LNCaP clone FGC (cell line): ENCODE results near the gene PRSS2.
A peak's percentile ranks its signal among the peaks of the same experiment; 100 is the strongest.
"Not testable (repeated sequence)": the region's sequence is repeated elsewhere in the genome, so short reads cannot be mapped to it uniquely, and the experiment has no call there.

ENCODE experiments used
- DNase-seq: peaks from one replicate; pipeline ENCODE4 v3.0.0-alpha.2; 2011; ENCODE audit warnings: low read depth
- H3K4me3 ChIP-seq: 2 replicates; pipeline ENCODE4 v1.5.1; 2011; ENCODE audit warnings: mild to moderate bottlenecking, low read depth, low read length, control low read depth
- TF ChIP-seq, protein P1 (sequence below): IDR thresholded peaks from 2 replicates; pipeline ENCODE4 v1.5.1; 2012; ENCODE audit warnings: mild to moderate bottlenecking; ENCODE audit not compliant: control insufficient read depth, insufficient read depth; ENCODE audit errors: extremely low read depth

The PRSS2 gene

DNA sequence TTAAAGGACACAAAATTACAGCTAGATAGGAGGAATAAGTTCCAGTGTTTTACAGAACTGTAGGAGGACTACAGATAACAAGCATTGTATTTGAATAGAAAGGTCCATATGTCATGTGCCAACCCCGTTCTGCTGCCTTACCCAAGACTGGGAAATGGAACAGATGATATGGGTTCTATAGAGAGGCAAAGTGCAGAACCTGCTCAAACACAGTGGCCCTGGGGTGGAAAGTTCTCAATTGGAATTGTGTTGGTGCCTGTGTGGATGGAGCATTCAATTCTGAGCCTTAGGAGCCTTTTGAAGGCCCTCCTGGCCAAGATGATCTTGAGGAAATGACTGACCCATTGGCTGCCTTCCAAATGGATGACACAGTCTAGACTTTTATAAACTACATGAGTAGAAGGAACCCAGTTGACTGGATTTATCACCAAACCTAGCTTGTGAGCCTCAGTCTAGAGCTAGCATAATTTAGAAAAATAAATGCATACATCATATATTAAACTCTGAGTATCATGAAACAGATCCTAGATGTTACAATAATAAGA lies 25.6 kb upstream of the PRSS2 start:
- TF ChIP-seq, protein P1, sequence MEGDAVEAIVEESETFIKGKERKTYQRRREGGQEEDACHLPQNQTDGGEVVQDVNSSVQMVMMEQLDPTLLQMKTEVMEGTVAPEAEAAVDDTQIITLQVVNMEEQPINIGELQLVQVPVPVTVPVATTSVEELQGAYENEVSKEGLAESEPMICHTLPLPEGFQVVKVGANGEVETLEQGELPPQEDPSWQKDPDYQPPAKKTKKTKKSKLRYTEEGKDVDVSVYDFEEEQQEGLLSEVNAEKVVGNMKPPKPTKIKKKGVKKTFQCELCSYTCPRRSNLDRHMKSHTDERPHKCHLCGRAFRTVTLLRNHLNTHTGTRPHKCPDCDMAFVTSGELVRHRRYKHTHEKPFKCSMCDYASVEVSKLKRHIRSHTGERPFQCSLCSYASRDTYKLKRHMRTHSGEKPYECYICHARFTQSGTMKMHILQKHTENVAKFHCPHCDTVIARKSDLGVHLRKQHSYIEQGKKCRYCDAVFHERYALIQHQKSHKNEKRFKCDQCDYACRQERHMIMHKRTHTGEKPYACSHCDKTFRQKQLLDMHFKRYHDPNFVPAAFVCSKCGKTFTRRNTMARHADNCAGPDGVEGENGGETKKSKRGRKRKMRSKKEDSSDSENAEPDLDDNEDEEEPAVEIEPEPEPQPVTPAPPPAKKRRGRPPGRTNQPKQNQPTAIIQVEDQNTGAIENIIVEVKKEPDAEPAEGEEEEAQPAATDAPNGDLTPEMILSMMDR = no peak
- no peak overlapping the region for H3K4me3 ChIP-seq
- DNase-seq = no peak

DNA sequence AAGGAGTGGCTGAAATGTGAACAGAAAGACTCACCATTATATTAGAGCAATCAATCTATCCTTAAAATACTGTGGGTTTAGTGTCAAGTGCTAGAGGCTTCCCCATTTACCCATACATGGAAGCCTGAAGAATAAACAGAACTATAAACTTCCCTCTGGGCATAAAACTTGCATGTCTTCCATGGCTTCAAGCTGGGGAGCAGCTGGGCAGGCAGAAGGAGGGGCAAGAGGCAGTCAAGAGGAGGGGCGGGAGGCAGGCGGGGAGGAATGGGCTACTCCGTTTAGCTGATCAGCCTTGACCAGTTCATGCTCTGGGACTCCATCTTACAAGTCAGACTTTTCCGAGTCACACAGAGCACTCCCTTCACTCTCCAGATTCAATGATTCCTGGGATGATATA lies 25.0 kb upstream of the PRSS2 start:
- TF ChIP-seq, protein P1 = no peak
- no peak for DNase-seq
- no peak overlapping the region for H3K4me3 ChIP-seq

DNA sequence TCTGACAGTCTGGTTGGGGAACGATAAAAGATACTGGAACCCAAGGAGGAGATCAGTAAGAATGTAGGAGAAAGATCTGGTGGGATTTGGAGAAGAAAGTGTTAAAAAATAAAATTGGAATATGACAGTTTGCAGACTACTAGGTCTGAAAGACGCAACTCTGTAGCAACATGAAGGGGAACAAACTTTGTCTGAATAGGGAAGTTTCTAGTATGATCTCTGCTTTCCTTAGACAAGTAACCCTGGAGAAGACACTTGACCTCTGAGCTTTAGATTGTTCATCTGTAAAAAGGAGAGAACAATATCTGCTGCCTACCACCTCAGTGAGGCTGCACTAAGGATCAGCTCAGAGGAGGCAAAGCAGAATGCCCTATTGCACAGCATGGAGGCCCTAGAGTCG lies 24.5 kb upstream of the PRSS2 start:
- no peak overlapping the region for H3K4me3 ChIP-seq
- no peak for DNase-seq
- TF ChIP-seq, protein P1 = no peak

DNA sequence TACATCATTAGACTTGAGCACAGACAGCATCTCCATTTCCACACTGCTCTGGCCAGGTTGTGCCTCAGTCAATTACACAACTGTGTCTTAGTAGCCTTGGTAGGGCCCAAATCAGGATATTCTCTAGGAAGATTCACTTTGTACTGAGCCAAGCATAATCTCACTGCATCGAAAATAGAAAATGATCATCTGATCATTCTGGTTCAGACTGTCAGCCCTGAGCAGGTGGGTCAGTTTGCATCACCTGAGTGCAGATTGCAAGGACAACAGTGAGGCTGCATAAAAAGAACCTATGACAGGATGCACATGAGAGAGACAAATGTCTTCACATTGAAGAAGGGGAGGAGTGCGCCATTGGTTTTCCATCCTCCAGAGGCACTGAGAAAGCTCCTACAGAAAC lies 22.4 kb upstream of the PRSS2 start:
- DNase-seq, H3K4me3 ChIP-seq: not testable (repeated sequence)

DNA sequence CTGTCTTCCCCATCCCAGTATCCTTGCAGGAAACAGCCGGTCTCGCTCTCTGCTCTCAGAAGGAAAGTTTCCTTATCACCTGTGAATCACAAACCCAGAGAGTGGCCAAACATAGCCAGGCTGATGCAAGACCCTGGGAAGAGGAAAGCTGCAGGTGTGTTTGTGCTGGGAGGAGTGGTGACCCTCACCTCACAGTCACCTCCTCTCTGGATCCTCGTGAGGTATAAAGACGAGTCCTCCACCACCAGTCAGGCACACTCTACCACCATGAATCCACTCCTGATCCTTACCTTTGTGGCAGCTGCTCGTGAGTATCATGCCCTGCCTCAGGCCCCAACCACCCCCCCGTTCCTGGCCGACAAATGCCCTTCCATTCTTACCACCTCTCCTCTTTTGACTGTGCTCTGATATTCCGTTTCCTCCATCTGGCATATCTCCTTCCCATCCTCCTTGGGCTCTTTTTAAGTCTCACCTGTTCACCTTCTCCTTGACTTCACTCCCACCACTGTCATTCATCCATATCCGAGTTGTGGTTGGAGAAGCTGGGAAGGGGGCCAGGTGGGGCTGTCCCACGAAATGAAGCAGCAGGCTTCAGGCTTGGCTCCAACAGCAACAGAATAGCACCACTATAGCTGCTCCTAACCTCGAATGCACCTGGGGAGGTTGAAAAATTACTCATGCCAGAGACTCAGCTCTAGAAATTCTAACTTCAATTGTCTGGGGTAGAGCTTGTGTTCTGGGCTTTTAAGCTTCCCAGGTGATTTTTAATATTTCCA lies 21.4 kb upstream of the PRSS2 start, which contains the start of gene PRSS1:
Gene PRSS1, plus strand, starts transcription at position 255 of the 776 bp plus-strand sequence. Its CDS starts 13 bp downstream, at position 268.
- TF ChIP-seq, protein P1 = no peak
- peak; percentile 22 for DNase-seq
- no peak within 1 kb of the TSS for H3K4me3 ChIP-seq

DNA sequence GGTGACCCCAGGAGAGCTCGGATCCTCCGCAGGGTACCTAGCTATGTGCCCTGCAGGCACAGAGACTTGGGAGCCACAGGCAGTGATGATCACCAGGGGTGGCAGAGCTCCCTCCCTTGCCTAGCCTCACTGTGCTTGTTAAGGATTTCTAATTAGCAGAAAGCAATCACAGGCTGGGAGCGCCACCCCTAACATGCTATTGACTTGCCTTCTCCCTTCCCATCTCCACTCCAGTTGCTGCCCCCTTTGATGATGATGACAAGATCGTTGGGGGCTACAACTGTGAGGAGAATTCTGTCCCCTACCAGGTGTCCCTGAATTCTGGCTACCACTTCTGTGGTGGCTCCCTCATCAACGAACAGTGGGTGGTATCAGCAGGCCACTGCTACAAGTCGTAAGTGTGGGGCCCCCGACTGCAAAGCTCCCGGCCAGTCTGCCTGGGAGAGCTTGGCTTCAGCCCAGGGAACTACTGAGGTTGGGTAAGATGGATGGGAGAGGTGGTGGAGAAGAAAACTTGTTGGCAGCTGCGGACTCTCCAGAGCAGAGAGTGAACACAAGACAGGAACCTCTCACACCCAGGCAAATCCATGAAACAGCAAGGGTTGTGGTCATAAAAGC lies 20.3 kb upstream of the PRSS2 start:
- H3K4me3 ChIP-seq = no peak overlapping the region
- TF ChIP-seq, protein P1 = no peak
- DNase-seq = no peak

DNA sequence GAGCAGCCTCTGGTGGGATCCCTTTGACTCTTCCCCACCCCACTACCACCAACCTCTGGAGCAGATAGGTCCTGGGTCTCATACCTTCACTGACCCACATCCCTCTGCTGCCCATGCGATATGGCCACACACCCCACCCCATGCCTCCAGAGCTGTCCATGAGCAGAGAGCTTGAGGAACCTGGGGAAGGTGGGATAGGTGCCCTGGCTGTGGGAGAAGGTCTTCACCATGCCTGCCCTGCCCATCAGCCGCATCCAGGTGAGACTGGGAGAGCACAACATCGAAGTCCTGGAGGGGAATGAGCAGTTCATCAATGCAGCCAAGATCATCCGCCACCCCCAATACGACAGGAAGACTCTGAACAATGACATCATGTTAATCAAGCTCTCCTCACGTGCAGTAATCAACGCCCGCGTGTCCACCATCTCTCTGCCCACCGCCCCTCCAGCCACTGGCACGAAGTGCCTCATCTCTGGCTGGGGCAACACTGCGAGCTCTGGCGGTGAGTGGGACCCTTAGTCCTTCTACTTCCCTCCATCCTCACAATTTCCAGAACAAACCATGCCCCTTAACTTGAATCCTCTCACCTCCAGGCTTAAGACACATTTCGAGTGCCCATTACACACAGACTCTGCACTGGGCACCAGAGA lies 19.1 kb upstream of the PRSS2 start:
- not testable (repeated sequence) for DNase-seq, H3K4me3 ChIP-seq
